Central memory CD8-positive, alpha-beta T cell (primary cell): ENCODE results near the gene SMIM3.
"Not testable (repeated sequence)": the region's sequence is repeated elsewhere in the genome, so short reads cannot be mapped to it uniquely, and the experiment has no call there.

Experiments used
- ATAC-seq: fragments of 150-1000 bp; cut with Tn5 transposase; replicated peaks from 2 replicates; pipeline ENCODE4 v1.10.0; 2022; ENCODE audit warnings: mild to moderate bottlenecking, moderate FRiP score, moderate number of reproducible peaks; ENCODE audit not compliant: poor library complexity, severe bottlenecking; ENCODE audit errors: extremely low read depth
- DNase-seq, 2 donors: peaks; one replicate each; pipeline ENCODE4 v3.0.0; 2021; ENCODE audit warnings: low spot score in 2 of 2
- H3K27ac Mint-ChIP-seq: one replicate; pipeline ENCODE4 v1.8.0; 2022; ENCODE audit warnings: low read depth, mild to moderate bottlenecking, moderate library complexity, mixed read lengths
- H3K27me3 Mint-ChIP-seq: one replicate; pipeline ENCODE4 v1.8.0; 2022; ENCODE audit warnings: mixed read lengths
- H3K36me3 Mint-ChIP-seq: one replicate; pipeline ENCODE4 v1.8.0; 2022; ENCODE audit warnings: mild to moderate bottlenecking, moderate library complexity, mixed read lengths; ENCODE audit not compliant: insufficient read depth
- H3K4me1 Mint-ChIP-seq: one replicate; pipeline ENCODE4 v1.8.0; 2022; ENCODE audit warnings: mixed read lengths
- H3K4me3 Mint-ChIP-seq: one replicate; pipeline ENCODE4 v1.8.0; 2022; ENCODE audit warnings: mild to moderate bottlenecking, moderate library complexity, mixed read lengths
- H3K9me3 Mint-ChIP-seq: one replicate; pipeline ENCODE4 v1.8.0; 2022; ENCODE audit warnings: mixed read lengths

Gene SMIM3, protein sequence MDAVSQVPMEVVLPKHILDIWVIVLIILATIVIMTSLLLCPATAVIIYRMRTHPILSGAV

DNA sequence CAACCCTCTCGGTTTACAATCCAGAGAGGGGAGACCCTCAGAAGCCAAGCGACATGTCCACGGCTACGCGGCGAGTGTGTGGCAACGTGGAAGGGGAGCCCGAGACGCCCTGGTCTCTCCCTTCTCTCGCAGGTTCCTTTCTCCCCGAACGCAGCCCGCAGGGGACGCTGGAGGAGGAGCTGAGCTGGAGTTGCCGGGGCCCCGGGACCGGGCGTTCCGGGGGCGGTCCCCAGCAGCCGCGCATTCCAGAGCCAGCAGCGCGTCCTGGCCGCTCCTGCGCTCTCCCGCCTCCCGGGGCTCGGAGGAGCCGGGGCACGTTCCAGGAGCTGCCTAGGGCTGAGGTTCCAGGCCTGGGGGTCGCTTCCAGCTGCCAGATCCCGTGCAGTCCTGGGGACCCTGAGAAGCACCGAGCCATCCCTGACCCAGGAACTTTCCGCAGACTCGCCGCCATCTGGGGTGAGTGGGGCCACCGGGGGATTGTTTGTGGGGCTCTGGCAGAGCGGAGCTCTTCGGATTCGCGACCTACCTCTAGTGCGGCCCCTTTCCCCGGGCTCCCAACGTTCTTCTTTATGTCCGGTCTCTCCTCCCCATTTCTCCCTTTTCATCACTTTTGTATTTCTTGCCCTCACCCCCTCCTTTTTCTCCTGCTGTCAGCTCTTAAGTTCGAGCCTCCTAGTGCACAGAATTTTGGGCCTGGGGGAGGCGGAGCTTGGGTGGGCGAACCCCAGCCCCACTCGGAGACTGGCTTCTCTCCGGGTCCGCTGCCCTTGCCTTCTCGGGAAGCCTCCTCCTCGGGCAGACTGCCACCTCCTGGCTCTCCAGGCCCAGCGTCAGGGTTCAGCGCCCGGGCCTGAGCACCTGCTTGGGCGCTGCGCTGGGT is at the start of gene SMIM3:
Gene SMIM3, plus strand, starts transcription at position 241 of the 880 bp plus-strand sequence. CDS start 16,684 bp downstream, outside the sequence.
- ATAC-seq = peak; percentile 57
- peaks cover 39% of the 10 kb centered on the region for H3K4me1 Mint-ChIP-seq

DNA sequence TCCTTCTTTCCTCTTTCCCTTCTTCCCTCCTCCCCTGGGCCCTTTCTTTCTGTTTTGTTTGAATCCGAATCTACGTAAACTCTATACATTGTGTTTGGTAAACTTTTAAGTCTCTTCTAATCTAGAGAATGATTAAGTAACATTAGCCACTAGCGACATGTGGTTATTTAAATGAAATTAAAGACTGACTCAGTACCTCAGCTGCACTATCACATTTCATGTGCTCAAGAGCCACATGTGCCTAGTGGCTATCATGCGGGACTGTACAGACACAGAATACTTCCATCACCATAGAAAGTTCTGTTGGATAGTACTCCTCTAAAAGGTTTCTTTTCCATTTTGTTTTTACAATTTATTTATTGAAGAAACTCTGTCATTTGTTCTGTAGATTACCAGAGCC is 48.7 kb upstream of the SMIM3 start:
- ATAC-seq (no peak), DNase-seq (no peak)
- Mint-ChIP-seq H3K27me3 (no peaks in the 10 kb centered on the region), H3K36me3 (peaks cover 63% of the 10 kb centered on the region), H3K9me3 (no peaks in the 10 kb centered on the region), H3K4me3 (no peak overlapping the region), H3K4me1 (peaks cover 10% of the 10 kb centered on the region), H3K27ac (no peak overlapping the region)

More for the DNA sequence above, at the start of gene SMIM3:
- H3K9me3 Mint-ChIP-seq = no peaks in the 10 kb centered on the region
- H3K36me3 Mint-ChIP-seq = peaks cover 5% of the 10 kb centered on the region
- no peak for DNase-seq
- peak within 1 kb of the TSS; percentile 82 for H3K27ac Mint-ChIP-seq
- H3K4me3 Mint-ChIP-seq = peak within 1 kb of the TSS; percentile 85
- peaks cover 17% of the 10 kb centered on the region for H3K27me3 Mint-ChIP-seq

DNA sequence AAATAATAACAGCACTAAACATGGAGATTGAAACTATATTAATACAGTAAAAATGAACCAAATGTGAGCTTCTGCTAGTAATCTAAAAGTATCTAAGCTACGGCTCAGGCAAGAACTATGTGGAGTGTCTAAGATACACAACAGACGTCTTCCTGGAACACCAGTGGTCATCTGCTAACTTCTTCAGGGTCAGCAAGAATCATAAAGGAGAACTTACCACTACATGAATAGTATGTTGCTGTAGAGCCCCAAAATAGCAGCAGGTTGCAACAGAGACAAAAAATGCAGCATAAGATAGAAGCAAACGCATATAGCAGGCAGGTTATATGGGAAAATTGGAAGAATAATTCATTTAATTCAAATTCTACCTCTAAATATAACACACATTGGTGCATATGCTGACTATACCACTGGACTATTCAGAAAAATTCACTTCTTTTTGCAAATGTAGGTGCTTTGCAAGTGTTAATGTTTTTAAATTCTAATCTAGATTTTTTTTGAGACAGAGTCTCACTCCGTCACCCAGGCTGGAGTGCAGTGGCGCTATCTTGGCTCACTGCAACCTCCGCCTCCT is 46.8 kb upstream of the SMIM3 start:
- H3K4me3 Mint-ChIP-seq = no peak overlapping the region
- no peaks in the 10 kb centered on the region for H3K27me3 Mint-ChIP-seq
- ATAC-seq (no peak), DNase-seq (no peak)
- H3K9me3 Mint-ChIP-seq = no peaks in the 10 kb centered on the region
- H3K36me3 Mint-ChIP-seq = peaks cover 69% of the 10 kb centered on the region
- H3K4me1 Mint-ChIP-seq = peaks cover 29% of the 10 kb centered on the region
- no peak overlapping the region for H3K27ac Mint-ChIP-seq

DNA sequence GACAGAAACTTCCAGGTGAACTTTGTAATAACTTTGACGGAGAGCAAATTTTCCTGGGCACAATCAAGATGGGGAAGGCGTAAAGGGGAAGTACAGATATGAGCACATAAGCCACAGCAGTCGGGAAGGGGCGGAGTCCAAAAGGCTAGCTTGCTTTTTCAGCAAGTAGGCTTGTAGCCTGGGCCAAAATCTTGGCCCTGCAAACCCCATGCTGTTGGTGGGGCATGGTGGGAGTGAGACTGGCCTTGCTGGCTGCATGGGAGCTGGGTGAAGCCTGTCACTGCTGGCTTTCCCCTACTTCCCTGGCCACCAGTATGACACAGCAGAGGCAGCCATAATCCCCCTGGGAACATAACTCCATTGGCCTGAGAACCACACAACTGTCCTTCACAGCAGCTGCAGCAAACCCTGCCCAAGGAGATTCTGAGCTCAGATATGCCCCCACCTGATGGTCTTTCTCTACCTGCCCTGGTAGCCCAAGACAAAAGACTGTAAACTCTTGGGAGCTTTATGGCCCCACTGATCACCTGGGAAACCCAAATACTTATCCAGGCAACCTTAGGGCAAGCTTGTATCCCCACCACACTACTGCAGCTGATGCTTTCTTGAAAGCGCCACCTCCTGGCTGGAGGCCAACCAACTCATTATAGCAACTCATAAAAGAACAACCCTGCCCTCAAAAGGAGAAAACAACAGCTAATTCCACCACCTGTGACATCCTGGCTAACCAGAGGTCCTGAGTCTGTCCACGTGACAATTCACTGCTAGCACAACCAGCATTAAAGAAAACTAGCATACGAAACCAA is 43.8 kb upstream of the SMIM3 start:
- H3K36me3 Mint-ChIP-seq = peaks cover 60% of the 10 kb centered on the region
- H3K27me3 Mint-ChIP-seq = no peaks in the 10 kb centered on the region

DNA sequence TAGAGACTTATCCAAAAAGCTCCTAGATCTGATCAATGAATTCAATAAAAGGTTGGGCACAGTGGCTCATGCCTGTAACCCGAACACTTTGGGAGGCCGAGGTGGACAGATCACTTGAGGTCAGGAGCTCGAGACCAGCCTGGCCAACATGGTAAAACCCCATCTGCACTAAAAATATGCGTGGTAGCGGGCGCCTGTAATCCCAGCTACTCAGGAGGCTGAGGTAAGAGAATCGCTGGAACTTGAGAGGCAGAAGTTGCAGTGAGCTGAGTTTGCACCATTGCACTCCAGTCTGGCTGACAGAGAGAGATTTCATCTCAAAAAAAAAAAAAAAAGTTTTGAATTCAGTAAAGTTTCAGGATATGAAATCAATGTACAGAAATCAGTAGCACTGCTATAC is 39.7 kb upstream of the SMIM3 start:
- Mint-ChIP-seq H3K4me3 (no peak overlapping the region), H3K9me3 (no peaks in the 10 kb centered on the region), H3K4me1 (peaks cover 73% of the 10 kb centered on the region), H3K36me3 (peaks cover 38% of the 10 kb centered on the region), H3K27me3 (no peaks in the 10 kb centered on the region), H3K27ac (no peak overlapping the region)
- ATAC-seq (no peak), DNase-seq (no peak)

More for the DNA sequence above, 43.8 kb upstream of the SMIM3 start:
- H3K4me1 Mint-ChIP-seq = peaks cover 56% of the 10 kb centered on the region
- DNase-seq (no peak), ATAC-seq (no peak)
- peak overlapping the region; percentile 10 for H3K27ac Mint-ChIP-seq
- no peak overlapping the region for H3K4me3 Mint-ChIP-seq
- no peaks in the 10 kb centered on the region for H3K9me3 Mint-ChIP-seq

DNA sequence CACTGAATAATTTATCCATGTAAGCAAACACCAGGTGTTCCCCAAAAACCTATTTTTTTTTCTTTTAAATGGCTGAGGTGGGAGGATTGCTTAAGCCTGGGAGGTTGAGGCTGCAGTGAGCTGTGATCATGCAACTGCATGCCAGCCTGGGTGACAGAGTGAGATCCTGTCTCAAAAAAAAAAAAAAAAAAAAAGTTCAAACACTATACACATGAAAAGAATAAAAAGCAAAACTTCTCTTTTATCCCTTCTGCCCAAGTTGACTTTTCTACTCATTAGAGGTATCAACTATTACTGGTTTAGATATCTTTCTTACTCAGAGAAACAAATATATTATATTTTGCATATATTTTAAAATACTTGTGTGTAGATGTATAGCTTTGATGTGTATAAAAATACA is 37.6 kb upstream of the SMIM3 start:
- Mint-ChIP-seq H3K4me3 (no peak overlapping the region), H3K36me3 (peaks cover 26% of the 10 kb centered on the region), H3K4me1 (peaks cover 68% of the 10 kb centered on the region), H3K27ac (no peak overlapping the region), H3K27me3 (no peaks in the 10 kb centered on the region), H3K9me3 (no peaks in the 10 kb centered on the region)
- ATAC-seq (no peak), DNase-seq (no peak)

DNA sequence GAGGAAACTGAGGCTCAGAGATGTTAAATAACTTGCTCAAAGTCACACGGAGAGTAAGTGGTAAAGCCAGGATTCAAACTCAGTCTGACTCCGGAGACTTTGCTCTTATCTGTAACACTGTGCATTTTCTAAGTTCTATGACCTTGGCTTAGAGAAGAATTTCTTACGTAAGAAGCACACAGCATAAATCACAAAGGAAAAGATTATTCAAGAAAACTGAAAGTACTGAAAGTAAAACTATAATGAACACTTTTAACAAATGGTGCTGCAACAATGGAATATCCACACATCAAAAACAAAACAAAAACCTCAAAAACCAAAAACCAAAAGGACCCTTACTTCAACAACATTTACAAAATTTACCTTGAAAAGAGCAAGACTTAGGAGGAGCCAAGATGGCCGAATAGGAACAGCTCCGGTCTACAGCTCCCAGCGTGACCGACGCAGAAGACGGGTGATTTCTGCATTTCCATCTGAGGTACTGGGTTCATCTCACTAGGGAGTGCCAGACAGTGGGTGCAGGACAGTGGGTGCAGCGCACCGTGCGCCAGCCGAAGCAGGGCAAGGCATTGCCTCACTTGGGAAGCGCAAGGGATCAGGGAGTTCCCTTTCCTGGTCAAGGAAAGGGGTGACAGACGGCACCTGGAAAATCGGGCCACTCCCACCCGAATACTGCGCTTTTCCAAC is 36.0 kb upstream of the SMIM3 start:
- not testable (repeated sequence) for DNase-seq, H3K27ac Mint-ChIP-seq, H3K27me3 Mint-ChIP-seq, H3K9me3 Mint-ChIP-seq, ATAC-seq, H3K4me3 Mint-ChIP-seq
- H3K4me1 Mint-ChIP-seq = peaks cover 56% of the 10 kb centered on the region
- H3K36me3 Mint-ChIP-seq = peaks cover 21% of the 10 kb centered on the region

DNA sequence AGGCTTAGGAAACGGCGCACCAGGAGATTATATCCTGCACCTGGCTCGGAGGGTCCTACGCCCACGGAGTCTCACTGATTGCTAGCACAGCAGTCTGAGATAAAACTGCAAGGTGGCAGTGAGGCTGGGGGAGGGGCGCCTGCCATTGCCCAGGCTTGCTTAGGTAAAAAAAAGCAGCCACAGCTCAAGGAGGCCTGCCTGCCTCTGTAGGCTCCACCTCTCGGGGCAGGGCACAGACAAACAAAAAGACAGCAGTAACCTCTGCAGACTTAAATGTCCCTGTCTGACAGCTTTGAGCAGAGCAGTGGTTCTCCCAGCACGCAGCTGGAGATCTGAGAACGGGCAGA is 35.4 kb upstream of the SMIM3 start:
- H3K27me3 Mint-ChIP-seq, H3K4me3 Mint-ChIP-seq, DNase-seq, H3K27ac Mint-ChIP-seq, H3K9me3 Mint-ChIP-seq, ATAC-seq: not testable (repeated sequence)
- H3K36me3 Mint-ChIP-seq = peaks cover 21% of the 10 kb centered on the region
- H3K4me1 Mint-ChIP-seq = peaks cover 51% of the 10 kb centered on the region

DNA sequence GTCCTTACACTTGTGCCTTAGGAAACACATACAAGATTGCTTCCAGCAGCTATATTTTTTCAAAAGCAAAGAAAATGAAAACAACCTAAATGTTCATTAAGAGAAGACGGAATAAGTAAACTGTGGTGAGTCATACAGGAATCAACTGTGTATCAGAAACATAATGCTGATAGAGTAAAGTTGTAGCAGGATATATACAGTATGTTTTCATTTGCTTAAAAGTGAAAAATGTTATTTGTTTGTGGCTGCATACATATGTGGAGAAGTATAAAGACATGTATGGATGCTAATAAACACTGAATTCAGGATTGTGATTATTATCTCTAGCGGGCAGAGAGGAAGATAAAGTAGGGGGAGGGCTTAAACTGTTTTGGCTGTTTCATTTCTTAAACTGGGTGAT is 28.1 kb upstream of the SMIM3 start:
- Mint-ChIP-seq H3K27ac (peak overlapping the region; percentile 39), H3K27me3 (no peaks in the 10 kb centered on the region), H3K36me3 (peaks cover 50% of the 10 kb centered on the region), H3K4me1 (peaks cover 31% of the 10 kb centered on the region), H3K9me3 (no peaks in the 10 kb centered on the region), H3K4me3 (no peak overlapping the region)
- DNase-seq (no peak), ATAC-seq (no peak)

DNA sequence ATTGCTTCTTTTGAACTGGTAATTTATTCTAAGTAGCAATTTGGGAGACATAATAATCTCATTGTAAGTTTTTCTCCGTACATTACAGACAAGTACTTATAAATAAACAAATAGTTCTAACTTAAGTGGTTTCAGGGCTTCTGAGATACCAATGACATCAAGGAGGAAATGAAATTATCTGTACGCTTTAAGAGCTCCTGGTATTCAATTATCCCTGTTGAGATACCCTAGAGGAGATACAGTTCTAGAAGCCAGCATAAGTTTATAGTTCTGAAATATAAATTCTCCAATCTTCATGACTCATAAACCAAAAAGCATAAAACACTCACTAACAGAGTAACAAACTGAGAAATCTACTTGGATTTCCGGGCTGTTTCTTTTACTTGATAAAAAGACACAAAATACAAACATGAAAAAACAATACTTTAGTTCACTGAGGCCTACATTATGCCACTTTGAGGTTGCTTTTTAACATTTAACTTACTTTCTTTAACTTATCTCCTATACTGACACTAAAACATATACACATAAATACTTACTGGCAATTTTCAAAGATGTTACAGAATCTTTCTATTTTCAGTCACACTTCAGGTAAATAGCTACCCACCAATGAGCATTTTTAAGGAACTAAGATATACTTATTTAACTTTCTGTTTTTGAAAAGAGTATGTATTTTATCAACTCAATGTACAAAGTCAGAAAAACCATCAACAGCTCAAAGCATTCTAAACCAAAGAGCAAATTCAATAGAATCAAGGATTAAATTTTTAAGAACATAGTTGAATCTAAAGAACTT is 27.3 kb upstream of the SMIM3 start:
- ATAC-seq = no peak
- H3K4me1 Mint-ChIP-seq = peaks cover 29% of the 10 kb centered on the region
- DNase-seq = no peak
- no peaks in the 10 kb centered on the region for H3K27me3 Mint-ChIP-seq
- H3K36me3 Mint-ChIP-seq = peaks cover 54% of the 10 kb centered on the region
- no peak overlapping the region for H3K4me3 Mint-ChIP-seq
- no peaks in the 10 kb centered on the region for H3K9me3 Mint-ChIP-seq
- H3K27ac Mint-ChIP-seq = no peak overlapping the region

DNA sequence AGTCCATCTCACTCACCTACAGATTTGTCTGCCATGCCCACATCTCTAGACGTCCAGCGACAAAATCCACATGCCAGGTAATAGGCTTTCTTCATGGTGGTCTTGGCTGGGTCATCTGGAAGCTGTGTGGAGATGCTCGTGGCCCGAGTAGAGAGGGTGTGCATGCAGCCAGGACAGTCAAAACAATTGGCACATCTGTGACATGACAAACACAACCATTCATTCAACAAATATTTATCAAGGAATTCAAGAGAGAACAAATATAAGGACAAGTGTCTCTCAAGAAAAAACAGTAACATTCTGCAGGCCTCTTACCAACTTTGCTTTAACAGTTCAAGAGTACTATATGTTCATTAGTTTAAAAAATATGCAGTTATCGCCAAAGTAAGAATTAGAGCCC is 25.1 kb upstream of the SMIM3 start:
- H3K27me3 Mint-ChIP-seq = no peaks in the 10 kb centered on the region
- no peak overlapping the region for H3K27ac Mint-ChIP-seq
- no peak overlapping the region for H3K4me3 Mint-ChIP-seq
- H3K36me3 Mint-ChIP-seq = peaks cover 57% of the 10 kb centered on the region
- ATAC-seq (no peak), DNase-seq (no peak)
- H3K4me1 Mint-ChIP-seq = peaks cover 35% of the 10 kb centered on the region
- no peaks in the 10 kb centered on the region for H3K9me3 Mint-ChIP-seq
